HL-60 (cell line): Measurements from ENCODE around the gene MTCL3.

Experiments
- CTCF ChIP-seq: IDR thresholded peaks from one replicate; pipeline ENCODE4 v1.5.1; 2011; ENCODE audit warnings: low read length, control low read depth, inconsistent platforms; ENCODE audit not compliant: insufficient read depth
- POLR2AphosphoS5 ChIP-seq: IDR thresholded peaks from 2 replicates; pipeline ENCODE4 v1.6.1; 2012; ENCODE audit warnings: low read depth
- REST ChIP-seq: IDR thresholded peaks from 2 replicates; pipeline ENCODE4 v1.6.1; 2012; ENCODE audit warnings: low read depth; ENCODE audit not compliant: insufficient replicate concordance

GRCh38 chr6:127496471-127496870, 22.7 kb downstream of the MTCL3 start:
- TF ChIP-seq CTCF (no peak), REST (no peak), POLR2AphosphoS5 (no peak)
